Epidermal melanocyte (primary cell): ENCODE measurements around the gene MYH15.

Experiments
- DNase-seq: peaks from one replicate; pipeline ENCODE4 v3.0.0; 2011; ENCODE audit warnings: low spot score; ENCODE audit not compliant: insufficient read length

MYH15 gene

DNA sequence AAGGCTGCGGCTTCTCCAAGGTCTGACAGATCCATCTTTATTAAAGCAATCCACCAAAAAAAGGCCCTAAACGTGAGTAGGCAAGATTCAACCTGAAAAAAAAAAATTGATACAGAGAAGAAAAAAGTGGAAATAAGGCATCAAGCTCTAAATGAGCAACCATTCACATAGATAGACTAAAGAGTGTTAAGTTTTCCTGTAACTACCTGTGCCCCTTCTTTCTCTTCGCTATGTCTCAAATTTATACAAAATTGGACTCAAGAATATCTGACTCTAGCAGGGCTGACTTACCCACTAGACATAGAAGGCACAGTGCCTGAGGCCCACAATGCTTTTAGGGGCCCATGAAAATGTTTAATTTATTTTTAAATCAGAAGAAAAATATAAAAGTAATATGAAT is at the start of gene MYH15:
Gene MYH15 (minus strand): TSS at position 101 of the 400 bp plus-strand sequence. CDS start 66 bp downstream, at position 35.
- no peak for DNase-seq

DNA sequence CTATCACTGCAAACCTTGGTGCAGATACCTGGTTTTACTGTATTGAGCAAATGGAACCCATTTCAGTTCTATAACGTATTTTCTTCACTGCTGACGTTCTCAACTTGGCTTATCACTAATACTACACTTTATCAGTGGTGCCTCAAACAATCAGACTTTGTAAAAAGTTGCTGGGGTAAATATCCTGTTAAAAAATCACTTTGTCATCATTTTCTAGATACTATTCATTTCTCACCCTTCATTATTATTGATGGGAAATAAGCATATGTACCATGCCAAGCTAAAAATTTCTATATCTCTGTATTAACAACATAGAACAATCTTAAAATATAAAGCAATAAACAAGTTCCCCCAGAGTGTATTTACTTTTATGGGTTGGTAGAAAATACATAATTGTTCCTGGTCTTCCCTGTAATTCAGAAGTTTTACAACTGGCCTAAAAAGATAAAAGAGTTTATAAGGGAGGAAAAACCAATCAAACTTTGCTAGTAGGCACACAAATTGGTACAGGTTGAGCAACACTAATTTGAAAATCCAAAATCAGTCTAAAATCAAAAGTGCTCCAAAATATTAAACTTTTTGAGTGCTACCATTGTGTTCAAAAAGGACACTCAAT is 45.7 kb upstream of the MYH15 start:
- no peak for DNase-seq

DNA sequence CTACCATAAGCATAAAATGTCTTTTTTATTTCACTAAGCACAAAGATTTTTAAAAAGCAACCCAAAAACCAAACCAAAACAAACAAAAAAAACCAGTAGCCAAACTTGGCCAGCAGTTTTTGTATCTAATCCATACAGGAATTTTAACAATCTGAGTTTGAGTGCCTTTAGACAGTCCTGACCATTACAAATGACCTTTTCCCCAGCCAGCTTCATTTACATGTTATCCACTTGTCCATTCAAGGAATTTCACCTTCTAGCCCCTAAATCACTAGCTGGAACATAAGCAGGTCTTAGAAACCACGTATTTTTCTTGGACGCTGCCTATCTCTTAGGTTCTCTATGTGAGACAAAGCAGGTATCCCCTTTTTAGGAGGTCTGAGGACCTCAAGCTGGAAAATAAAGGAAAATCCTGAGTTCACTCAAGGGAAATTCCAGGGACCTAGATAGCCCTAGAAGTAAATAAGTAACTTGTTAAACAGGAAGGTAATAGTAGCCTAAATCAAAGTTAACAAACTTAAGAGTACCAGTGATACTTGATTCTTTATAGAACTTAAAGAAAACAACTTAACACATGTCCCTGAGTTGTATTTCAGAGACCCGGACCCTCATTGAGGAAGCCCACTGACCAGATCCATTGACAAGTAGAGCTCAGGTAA is 44.6 kb upstream of the MYH15 start:
- DNase-seq = no peak

- DNase-seq = no peak
Measured at GRCh38 chr3:108554229-108554628, 43.8 kb upstream of the MYH15 start.

DNA sequence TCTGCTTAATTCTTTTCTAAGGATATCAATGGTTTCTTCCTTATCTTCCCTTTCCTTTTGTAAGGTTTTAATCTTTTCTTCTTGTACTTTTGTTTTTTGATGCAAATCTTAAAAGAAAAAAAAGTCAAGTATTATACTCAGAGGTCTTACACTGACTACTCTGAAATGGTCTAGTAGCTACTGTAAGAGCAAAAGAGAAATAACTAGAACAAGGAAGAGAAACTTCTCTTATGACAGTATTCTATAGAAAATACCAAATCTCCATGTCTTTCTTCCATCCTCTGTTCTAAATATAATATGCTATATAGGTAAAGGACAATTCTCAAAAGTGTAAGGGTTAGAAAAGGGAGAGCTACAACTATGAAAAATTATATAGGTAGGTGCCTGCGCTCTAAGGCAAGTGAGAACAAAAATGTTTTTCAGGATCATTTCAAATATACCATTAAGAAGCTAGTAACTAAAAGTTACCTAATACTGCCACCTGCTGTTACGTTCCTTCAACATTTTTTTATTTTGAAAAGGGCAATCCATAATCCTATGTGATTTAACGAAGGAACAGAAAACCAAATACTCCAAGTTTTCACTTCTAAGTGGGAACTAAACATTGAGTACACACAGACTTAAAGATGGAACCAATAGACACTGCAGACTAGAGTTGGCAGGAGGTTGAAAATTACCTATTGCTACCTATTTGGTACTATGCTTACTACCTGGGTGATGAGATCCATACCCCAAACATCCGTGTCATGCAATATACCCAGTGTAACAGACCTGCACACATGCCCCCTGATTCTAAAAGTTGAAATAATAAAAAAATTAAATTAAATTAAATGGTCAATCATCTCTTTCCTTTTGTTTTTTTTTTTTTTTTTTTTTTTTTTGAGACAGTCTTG is 42.1 kb upstream of the MYH15 start:
- DNase-seq = no peak

DNA sequence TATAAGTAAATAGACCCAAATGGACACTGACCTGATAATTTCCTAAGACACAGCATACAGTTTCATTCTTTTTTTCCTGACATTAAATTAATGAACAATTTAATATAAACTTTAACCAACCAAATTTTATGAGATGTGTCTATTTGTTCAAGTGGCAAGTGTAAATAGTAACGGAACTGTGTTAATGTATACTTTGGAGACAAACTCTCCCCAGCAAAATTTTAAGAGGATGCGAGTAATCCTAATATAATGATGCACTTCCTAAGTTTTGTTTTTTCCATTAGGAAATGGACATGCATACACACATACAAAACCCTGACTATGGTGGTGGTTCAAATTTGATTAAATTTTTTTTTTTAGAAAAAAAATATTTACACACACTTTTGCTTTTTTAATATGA is 38.5 kb upstream of the MYH15 start:
- no peak for DNase-seq

DNA sequence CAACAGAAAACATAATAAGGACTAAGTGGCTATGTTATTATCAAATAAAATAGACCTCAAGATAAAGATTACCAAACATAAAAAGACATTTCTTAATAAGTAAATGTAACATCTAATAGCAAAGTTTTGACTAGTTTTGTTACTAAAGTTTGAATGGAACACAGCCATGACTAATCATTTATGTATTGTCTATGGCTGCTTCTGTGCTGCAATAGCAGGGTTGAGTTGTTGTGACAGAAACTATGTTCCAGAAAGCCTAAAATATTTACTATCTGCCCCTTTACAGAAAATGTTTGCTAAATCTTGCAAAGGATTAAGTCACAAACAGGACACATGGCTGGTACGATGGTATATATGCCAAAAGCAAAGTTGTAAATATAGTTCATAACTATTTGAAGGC is 37.9 kb upstream of the MYH15 start:
- no peak for DNase-seq

DNA sequence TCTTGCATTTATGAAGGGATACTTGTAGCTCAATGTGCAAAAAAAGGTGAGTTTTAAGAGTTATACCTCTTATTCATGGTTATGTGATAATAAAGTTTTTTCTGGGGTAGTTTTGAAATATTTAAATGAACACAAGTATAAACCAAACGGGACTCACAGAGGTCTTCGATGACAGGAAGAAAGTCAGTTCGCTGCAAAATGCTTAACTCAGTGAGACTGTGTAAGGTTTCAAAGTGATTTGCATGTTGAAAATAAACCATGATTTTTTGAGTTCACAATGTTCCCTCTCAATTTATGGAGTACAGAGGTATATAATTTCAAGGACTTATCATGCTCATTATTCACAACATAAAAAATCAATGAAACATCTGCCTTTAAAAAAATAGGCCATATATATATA is 36.3 kb upstream of the MYH15 start:
- no peak for DNase-seq

GRCh38 chr3:108546247-108546646 is 35.9 kb upstream of the MYH15 start:
- no peak for DNase-seq

DNA sequence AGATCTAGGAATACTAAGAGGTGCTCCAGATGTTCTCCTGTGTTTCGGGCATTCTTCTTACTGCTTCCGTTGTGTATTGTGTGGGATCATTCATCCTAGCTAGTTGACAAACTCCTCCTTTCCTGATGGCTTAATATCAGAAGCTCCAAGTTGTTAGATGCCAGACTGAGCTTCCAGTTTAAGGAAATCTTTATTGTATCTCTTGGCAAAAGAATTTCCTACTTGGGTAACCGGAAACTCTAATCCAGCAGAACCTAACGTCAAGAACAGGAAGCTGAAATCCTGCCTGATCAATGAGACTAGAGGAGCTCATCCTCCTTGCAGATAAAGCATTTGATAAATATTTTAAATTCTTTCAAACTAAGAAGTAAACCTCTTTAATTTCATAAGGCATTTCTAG is 27.7 kb upstream of the MYH15 start:
- DNase-seq = no peak

DNA sequence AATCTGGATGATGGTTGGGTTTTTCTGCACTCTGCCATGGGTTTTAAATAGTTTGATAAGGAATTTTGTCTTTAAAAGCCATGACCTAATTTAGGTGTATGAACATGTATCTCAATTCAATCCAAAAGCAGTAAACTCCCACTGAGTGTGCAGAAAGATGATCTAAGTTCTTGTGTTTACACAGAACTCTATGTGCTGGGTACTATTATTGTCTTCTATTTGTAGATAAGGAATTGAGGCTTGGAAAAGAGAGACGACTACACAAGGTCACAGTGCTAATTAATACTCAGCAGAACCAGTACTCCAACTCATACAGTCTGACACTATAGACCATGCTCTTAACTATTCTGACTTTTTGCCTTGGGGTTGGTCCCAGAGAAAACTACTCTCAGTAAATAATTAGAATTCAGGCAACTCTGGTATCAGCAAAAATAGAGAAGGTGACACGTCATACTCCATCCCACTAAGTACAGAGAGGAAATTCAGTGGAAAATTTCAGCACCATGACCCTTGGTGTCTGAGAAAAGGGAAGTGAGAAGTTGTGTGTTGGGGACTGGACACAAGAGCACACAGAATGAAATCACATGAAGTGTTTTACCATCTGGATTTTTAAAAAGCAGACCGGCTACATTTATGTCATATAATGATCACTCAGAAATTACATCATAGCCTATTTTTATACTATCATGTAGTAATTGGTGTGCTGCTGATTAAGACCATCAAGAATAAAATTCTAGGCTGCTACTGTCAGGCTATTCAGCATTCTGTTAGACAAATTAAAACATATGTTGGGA is 18.3 kb upstream of the MYH15 start:
- no peak for DNase-seq

DNA sequence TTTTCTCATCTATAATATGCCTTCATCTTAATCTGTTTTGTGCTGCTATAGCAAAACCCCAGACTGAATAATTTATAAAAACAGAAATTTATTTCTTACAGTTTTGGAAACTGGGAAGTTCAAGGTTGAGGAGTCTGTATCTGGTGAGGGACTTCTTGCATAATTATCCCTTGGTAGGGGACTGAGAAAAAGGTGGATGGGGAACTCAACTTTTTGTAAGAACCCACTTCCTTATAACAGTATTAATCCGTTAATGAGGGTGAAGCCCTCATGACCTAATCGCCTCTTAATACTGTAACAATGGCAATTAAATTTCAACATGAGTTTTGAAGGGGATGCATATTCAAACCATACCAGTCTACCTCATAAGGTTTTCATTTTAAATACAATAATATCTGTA is 17.4 kb upstream of the MYH15 start:
- no peak for DNase-seq

- no peak for DNase-seq
Measured at GRCh38 chr3:108527109-108527508, 16.7 kb upstream of the MYH15 start.

- DNase-seq = no peak
Measured at GRCh38 chr3:108525971-108526370, 15.6 kb upstream of the MYH15 start.

DNA sequence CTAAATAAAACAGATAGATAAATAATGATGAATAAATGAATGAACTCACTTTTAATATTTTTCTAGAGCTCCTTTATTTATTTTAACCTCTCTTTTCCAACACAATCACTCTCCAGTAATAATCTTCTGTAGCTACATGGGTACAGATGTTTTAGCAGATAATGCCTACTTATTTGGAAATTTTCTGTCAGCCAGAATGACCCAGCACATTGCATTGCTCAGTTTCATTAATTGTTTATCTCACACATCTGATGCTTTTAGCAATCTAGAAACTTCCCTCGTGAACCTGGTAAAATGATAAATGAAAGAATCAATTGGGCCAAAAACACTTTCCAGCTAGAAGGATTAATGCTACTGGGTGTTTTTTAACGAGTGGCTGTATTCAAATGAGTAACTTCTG is 14.9 kb upstream of the MYH15 start:
- no peak for DNase-seq

GRCh38 chr3:108524537-108524936 is 14.1 kb upstream of the MYH15 start:
- no peak for DNase-seq

DNA sequence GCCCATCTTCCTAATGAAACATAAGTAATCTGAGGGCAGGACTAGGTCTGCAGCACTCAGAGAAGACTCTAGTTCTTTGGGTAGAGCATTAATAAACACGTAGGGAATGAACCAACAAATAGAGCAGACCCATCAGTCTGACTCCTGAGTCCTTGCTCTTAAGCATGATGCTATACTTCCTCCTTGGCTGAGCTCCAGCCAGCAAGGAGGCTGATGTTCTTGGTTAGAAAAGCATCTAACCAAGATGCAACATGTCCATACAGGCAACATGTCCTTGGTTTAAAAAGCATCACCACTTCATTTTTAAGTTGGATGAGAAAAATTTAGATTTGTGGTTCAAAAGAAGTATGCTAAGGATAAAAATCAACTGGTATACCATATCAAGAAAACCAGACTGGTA is 8.5 kb upstream of the MYH15 start:
- DNase-seq = no peak

DNA sequence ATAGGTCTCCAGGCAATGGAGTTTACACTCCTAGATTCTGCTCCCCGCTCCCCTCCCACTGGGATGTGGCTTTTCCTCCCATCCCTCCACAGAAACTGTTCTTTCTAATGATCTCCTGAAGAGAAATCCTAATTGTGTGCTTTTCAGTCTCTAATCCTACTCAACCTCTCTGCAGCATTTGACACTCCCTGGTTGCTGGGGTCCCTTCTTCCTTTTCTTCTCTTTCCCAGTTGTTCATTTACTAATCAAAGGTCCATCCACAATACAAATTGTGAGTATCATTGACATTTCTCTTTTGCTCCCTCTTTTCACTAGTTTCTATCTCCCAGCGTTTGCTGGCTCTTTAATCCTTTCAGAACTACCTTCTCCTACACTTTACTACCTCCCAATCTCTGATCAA is 6.5 kb upstream of the MYH15 start:
- DNase-seq = no peak

GRCh38 chr3:108513961-108514360 is 3.6 kb upstream of the MYH15 start:
- no peak for DNase-seq

DNA sequence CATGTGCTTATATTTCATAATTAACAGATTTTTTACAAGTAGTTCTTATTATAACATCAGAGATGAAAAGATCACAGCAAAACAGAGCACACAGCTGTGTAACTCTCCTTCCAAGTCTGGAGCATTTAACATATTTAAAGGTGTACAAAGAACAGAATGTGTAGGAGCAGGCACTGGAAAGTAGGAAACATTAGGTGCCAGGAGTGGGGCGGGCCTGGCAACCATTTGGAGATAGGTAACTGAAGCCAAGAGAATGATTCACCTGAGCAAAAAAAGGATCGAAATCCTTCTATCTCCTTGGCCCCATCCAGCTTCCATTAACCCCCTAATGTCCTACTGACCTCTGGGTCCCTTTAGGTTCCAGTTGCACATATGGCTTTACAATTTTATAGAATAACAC is 2.3 kb upstream of the MYH15 start:
- no peak for DNase-seq

GRCh38 chr3:108511490-108511889 is 1.1 kb upstream of the MYH15 start:
- DNase-seq = no peak

GRCh38 chr3:108511055-108511454 is 659 bp upstream of the MYH15 start:
- DNase-seq = no peak
